Stomach (tissue), 9 donors: ENCODE data around the gene LGALS4. TPM values are rescaled to one million over a fixed set of nuclear protein-coding genes. Genes with fewer than 3 reads are reported as not detected.

Experiments
- DNase-seq, 2 donors: peaks; one replicate each; pipeline versions ENCODE4 v3.0.0 to v3.0.0-alpha.2; 2013 to 2019
- H3K27ac ChIP-seq, 5 donors: fragments of 200-600 bp in 4 of 5; sonication (generic) in 4 of 5; one replicate each; pipeline ENCODE4 v1.5.1; 2013 to 2019; ENCODE audit warnings: mild to moderate bottlenecking in 1 of 5, moderate library complexity in 1 of 5
- H3K27me3 ChIP-seq, 3 donors: fragments of 200-600 bp; sonication (generic); one replicate each; pipeline ENCODE4 v1.5.1; 2017 to 2019; ENCODE audit warnings: mixed run types in 1 of 3
- H3K36me3 ChIP-seq, 4 donors: fragments of 200-600 bp; sonication (generic); 1 replicate in 3 of 4; 2 replicates in 1 of 4; pipeline ENCODE4 v1.5.1; 2016 to 2019
- H3K4me1 ChIP-seq, 4 donors: fragments of 200-600 bp; sonication (generic); one replicate each; pipeline ENCODE4 v1.5.1; 2016 to 2019
- H3K4me3 ChIP-seq, 4 donors: fragments of 200-600 bp; sonication (generic) in 3 of 4; one replicate each; pipeline ENCODE4 v1.5.1; 2016 to 2019; ENCODE audit warnings: mild to moderate bottlenecking in 1 of 4
- H3K9me3 ChIP-seq, 4 donors: fragments of 200-600 bp; sonication (generic); one replicate each; pipeline ENCODE4 v1.5.1; 2016 to 2019
- CTCF ChIP-seq, 7 experiments: fragments of 450-650 bp in 4 of 7; fragments of 200-600 bp in 3 of 7; sonication (generic) in 3 of 7; IDR thresholded peaks; one replicate each; pipeline ENCODE4 v1.5.1; 2016 to 2019; ENCODE audit warnings: antibody characterized with exemption in 7 of 7, control low read depth in 2 of 7, mild to moderate bottlenecking in 1 of 7
- EP300 ChIP-seq: sonication (generic); formaldehyde crosslinking; IDR thresholded peaks from one replicate; pipeline ENCODE4 v1.6.1; 2017; ENCODE audit warnings: antibody characterized with exemption
- POLR2A ChIP-seq, 4 donors: fragments of 450-650 bp; IDR thresholded peaks; one replicate each; pipeline ENCODE4 v1.6.1; 2016; ENCODE audit warnings: antibody characterized with exemption in 4 of 4, control low read depth in 2 of 4, mild to moderate bottlenecking in 1 of 4, moderate library complexity in 1 of 4
- POLR2AphosphoS5 ChIP-seq, 3 donors: sonication (generic); formaldehyde crosslinking; IDR thresholded peaks; one replicate each; pipeline ENCODE4 v1.6.1; 2016; ENCODE audit warnings: antibody characterized with exemption in 3 of 3
- WGBS, 5 donors: extraction: QIAGEN DNeasy Blood & Tissue Kit in 3 of 5; methylation state at CpG; one replicate each; pipeline versions ENCODE4 v1.1.5 to v1.1.7; 2013 to 2018; 5-methylcytosine and 5-hydroxymethylcytosine counted together
- intact Hi-C: fragments of 100-400 bp; cut with DNase I; formaldehyde crosslinking; loops from one replicate; pipeline ENCODE4 v1.15.1; 2023; ENCODE audit warnings: low total_unique reads
- polyA plus RNA-seq, 3 donors: library from polyadenylated mRNA; stranded (reverse); fragments of 200-250 nt; gene quantifications; one replicate each; pipeline ENCODE4 v1.2.3, GENCODE V29; 2013
- total RNA-seq, 5 donors: library from RNA; depleted of rRNA; stranded (reverse); fragments of >200 nt; gene quantifications; one replicate each; pipeline versions ENCODE4 v1.1.0 to v1.2.3, GENCODE V29; 2014 to 2016
- donor health status: healthy with polysubstance abuse.
- donor health status: Bipolar disorder and iron deficiency.
- donor health status: healthy.

The LGALS4 gene
- total and polyA plus RNA-seq, 8 donors = 23.5 to 1,765 (median 113) TPM

DNA sequence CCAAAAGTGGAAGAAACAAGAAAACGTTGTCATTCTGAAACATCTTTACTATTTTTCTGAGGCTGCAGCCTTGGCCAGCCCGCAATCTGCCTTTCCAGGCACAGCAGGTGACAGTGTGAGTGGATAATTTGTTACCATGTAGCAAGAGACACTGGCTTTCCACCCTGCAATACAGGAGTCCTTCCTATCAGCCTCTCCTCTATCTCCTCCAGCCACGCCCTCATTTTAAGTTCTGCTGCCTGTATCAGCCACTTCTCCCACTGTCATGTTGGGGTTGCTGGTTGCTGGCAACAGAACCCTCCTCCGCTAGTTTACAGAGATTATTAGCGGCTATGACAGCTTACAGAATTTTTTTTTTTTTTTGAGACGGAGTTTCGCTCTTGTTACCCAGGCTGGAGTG, 31.7 kb downstream of the LGALS4 start:
- Histone ChIP-seq H3K9me3 (no peaks in the 10 kb centered on the region), H3K27ac (no peak overlapping the region), H3K27me3 (peaks cover 0 to 23% (median 0%) of the 10 kb centered on the region in 3 donors), H3K4me3 (no peak overlapping the region), H3K36me3 (no peaks in the 10 kb centered on the region), H3K4me1 (peaks cover 0 to 5% (median 0%) of the 10 kb centered on the region in 4 donors)
- 68 to 72% (median 71%) methylated on average over 7 of the region's 7 CpGs for WGBS, 5 donors
- intact Hi-C loops = no loop called here
- TF ChIP-seq POLR2AphosphoS5 (IDR thresholded peaks at IDR 0.05) = no peak
- no peak for TF ChIP-seq POLR2A (IDR thresholded peaks at IDR 0.05)
- no peak for TF ChIP-seq EP300
- TF ChIP-seq CTCF (IDR thresholded peaks at IDR 0.05) = no peak
- no peak for DNase-seq

GRCh38 chr19:38780443-38780842, 32.3 kb downstream of the LGALS4 start:
- DNase-seq = no peak
- Histone ChIP-seq H3K4me1 (peaks cover 0 to 5% (median 0%) of the 10 kb centered on the region in 4 donors), H3K27ac (no peak overlapping the region), H3K27me3 (peaks cover 0 to 23% (median 0%) of the 10 kb centered on the region in 3 donors), H3K9me3 (no peaks in the 10 kb centered on the region), H3K36me3 (no peaks in the 10 kb centered on the region), H3K4me3 (no peak overlapping the region)
- WGBS, 5 donors = 86 to 90% (median 89%) methylated on average over 7 of the region's 7 CpGs
- TF ChIP-seq CTCF (IDR thresholded peaks at IDR 0.05) (no peak), EP300 (no peak), POLR2A (IDR thresholded peaks at IDR 0.05) (no peak), POLR2AphosphoS5 (IDR thresholded peaks at IDR 0.05) (no peak)
- intact Hi-C loops = no loop called here

DNA sequence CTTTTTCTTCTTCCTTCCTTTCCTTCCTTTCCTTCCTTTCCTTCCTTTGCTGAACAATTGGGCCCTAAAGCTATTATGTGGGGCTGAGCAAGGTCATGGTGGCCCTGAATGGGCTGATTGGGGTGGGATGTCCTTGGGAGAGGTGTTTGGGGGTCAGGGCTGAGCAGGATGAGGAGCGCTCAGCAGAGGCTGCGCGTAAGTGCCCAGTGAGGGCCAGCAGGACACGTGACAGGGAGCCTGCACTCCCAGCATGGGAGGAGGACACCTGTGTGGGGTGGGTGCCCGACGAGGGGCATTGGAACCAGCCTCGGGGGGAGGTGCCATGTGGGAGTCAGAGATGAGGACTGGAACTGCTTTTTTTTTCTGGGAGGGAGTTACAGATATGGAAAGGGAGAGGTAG, 34.0 kb downstream of the LGALS4 start:
- WGBS, 5 donors = 64 to 69% (median 65%) methylated on average over 7 of the region's 7 CpGs
- Histone ChIP-seq H3K36me3 (no peaks in the 10 kb centered on the region), H3K27ac (no peak overlapping the region), H3K4me1 (no peaks in the 10 kb centered on the region), H3K9me3 (no peaks in the 10 kb centered on the region), H3K4me3 (no peak overlapping the region), H3K27me3 (peaks cover 0 to 23% (median 0%) of the 10 kb centered on the region in 3 donors)
- intact Hi-C loops = no loop called here
- DNase-seq = no peak
- TF ChIP-seq POLR2A (IDR thresholded peaks at IDR 0.05) = no peak
- TF ChIP-seq POLR2AphosphoS5 (IDR thresholded peaks at IDR 0.05) = no peak
- no peak for TF ChIP-seq EP300
- no peak for TF ChIP-seq CTCF (IDR thresholded peaks at IDR 0.05)

GRCh38 chr19:38774181-38774950, 38.4 kb downstream of the LGALS4 start:
- H3K27ac ChIP-seq = no peak overlapping the region
- TF ChIP-seq POLR2AphosphoS5 (IDR thresholded peaks at IDR 0.05) (no peak), EP300 (no peak), POLR2A (IDR thresholded peaks at IDR 0.05) (no peak), CTCF (IDR thresholded peaks at IDR 0.05) (no peak)
- H3K27me3 ChIP-seq = peaks cover 0 to 6% (median 0%) of the 10 kb centered on the region in 3 donors
- no peak overlapping the region for H3K4me3 ChIP-seq
- H3K4me1 ChIP-seq = peaks cover 0 to 8% (median 8%) of the 10 kb centered on the region in 4 donors
- WGBS, 5 donors = 61 to 83% (median 77%) methylated on average over 10 to 13 of the region's 13 CpGs
- intact Hi-C loops = no loop called here
- no peak for DNase-seq
- no peaks in the 10 kb centered on the region for H3K9me3 ChIP-seq
- no peaks in the 10 kb centered on the region for H3K36me3 ChIP-seq
